Nephron progenitor cell (in vitro differentiated cells): Measurements from ENCODE around the gene NUP210.

Source experiments
- DNase-seq: peaks from one replicate; pipeline ENCODE4 v3.0.0; 2021
- H3K27ac Mint-ChIP-seq: 2 replicates; pipeline ENCODE4 v1.8.0; 2021; ENCODE audit warnings: mild to moderate bottlenecking, moderate library complexity, mixed read lengths
- H3K27me3 Mint-ChIP-seq: 2 replicates; pipeline ENCODE4 v1.8.0; 2021; ENCODE audit warnings: mild to moderate bottlenecking, low read depth, mixed read lengths; ENCODE audit not compliant: poor library complexity
- H3K36me3 Mint-ChIP-seq: 2 replicates; pipeline ENCODE4 v1.8.0; 2021; ENCODE audit warnings: low read depth, mixed read lengths
- H3K4me1 Mint-ChIP-seq: 2 replicates; pipeline ENCODE4 v1.8.0; 2021; ENCODE audit warnings: mixed read lengths
- H3K4me3 Mint-ChIP-seq: 2 replicates; pipeline ENCODE4 v1.8.0; 2021; ENCODE audit warnings: mild to moderate bottlenecking, moderate library complexity, mixed read lengths
- H3K9me3 Mint-ChIP-seq: 2 replicates; pipeline ENCODE4 v1.8.0; 2021; ENCODE audit warnings: mild to moderate bottlenecking, moderate library complexity, mixed read lengths
- CTCF ChIP-seq: fragments of 200-600 bp; sonication (generic); IDR thresholded peaks from 2 replicates; pipeline ENCODE4 v1.5.0; 2021; ENCODE audit warnings: antibody characterized with exemption

NUP210 gene

GRCh38 chr3:13268961-13269441 is 151.1 kb downstream of the NUP210 start:
- Mint-ChIP-seq H3K4me1 (peaks cover 21% of the 10 kb centered on the region), H3K27ac (peak overlapping the region; percentile 58), H3K27me3 (peaks cover 2% of the 10 kb centered on the region), H3K36me3 (no peaks in the 10 kb centered on the region), H3K4me3 (no peak overlapping the region), H3K9me3 (peaks cover 8% of the 10 kb centered on the region)
- DNase-seq: no peak
- no peak for TF ChIP-seq CTCF

GRCh38 chr3:13268120-13268519 is 152.0 kb downstream of the NUP210 start:
- Mint-ChIP-seq H3K27me3 (peaks cover 2% of the 10 kb centered on the region), H3K36me3 (no peaks in the 10 kb centered on the region), H3K4me1 (peaks cover 25% of the 10 kb centered on the region), H3K9me3 (peaks cover 8% of the 10 kb centered on the region), H3K4me3 (no peak overlapping the region), H3K27ac (no peak overlapping the region)
- no peak for DNase-seq
- no peak for TF ChIP-seq CTCF

GRCh38 chr3:13266651-13267362 is 153.3 kb downstream of the NUP210 start:
- Mint-ChIP-seq H3K4me3 (no peak overlapping the region), H3K27ac (no peak overlapping the region), H3K36me3 (no peaks in the 10 kb centered on the region), H3K9me3 (peaks cover 8% of the 10 kb centered on the region), H3K4me1 (peaks cover 37% of the 10 kb centered on the region), H3K27me3 (peaks cover 2% of the 10 kb centered on the region)
- no peak for TF ChIP-seq CTCF
- DNase-seq: no peak
